Measurements from ENCODE around the gene MKX. TPM values are rescaled to one million over a fixed set of nuclear protein-coding genes. Genes with fewer than 3 reads are reported as not detected.

Gene MKX
- total RNA-seq, 1 donor from 2014 or later = 0.29 TPM

- H3K9me3 Mint-ChIP-seq = peaks cover 5% of the 10 kb centered on the region
- H3K27me3 Mint-ChIP-seq = peaks cover 7% of the 10 kb centered on the region
- no peak overlapping the region for H3K27ac Mint-ChIP-seq
- no peaks in the 10 kb centered on the region for H3K36me3 Mint-ChIP-seq
- H3K4me3 Mint-ChIP-seq = no peak overlapping the region
- H3K4me1 Mint-ChIP-seq (ENCODE audit: unreplicated experiment) = peaks cover 30% of the 10 kb centered on the region
- no peak for TF ChIP-seq CTCF (conservative IDR thresholded peaks at IDR 0.05)
- DNase-seq (ENCODE audit: extremely low spot score, unreplicated experiment) = no peak
These were observed 120.0 kb downstream of the MKX start for GRCh38 chr10:27625452-27626211.

GRCh38 chr10:27624941-27625340, 120.7 kb downstream of the MKX start:
- Mint-ChIP-seq H3K9me3 (peaks cover 5% of the 10 kb centered on the region), H3K36me3 (no peaks in the 10 kb centered on the region), H3K4me3 (no peak overlapping the region), H3K27ac (no peak overlapping the region), H3K27me3 (peaks cover 7% of the 10 kb centered on the region), H3K4me1 (ENCODE audit: unreplicated experiment) (peaks cover 31% of the 10 kb centered on the region)
- no peak for TF ChIP-seq CTCF (conservative IDR thresholded peaks at IDR 0.05)
- DNase-seq (ENCODE audit: extremely low spot score, unreplicated experiment) = no peak

Other genes with a start within 250 kb of the MKX start
- 81.8 and 112 TPM in 2 replicates for gene RAB18, start 241.5 kb downstream of the MKX start, total RNA-seq (ENCODE audit: low replicate concordance)

All from type B pancreatic cell (in vitro differentiated cells).